Measurements from ENCODE around the gene ACSBG1.
"Not testable (repeated sequence)": the region's sequence is repeated elsewhere in the genome, so short reads cannot be mapped to it uniquely, and the experiment has no call there.

ACSBG1 gene

GRCh38 chr15:78247911-78248310 is 13.5 kb upstream of the ACSBG1 start:
- DNase-seq: no peak

GRCh38 chr15:78245976-78246620 is 11.7 kb upstream of the ACSBG1 start:
- not testable (repeated sequence) for DNase-seq

GRCh38 chr15:78245392-78245791 is 11.0 kb upstream of the ACSBG1 start:
- DNase-seq: not testable (repeated sequence)

DNA sequence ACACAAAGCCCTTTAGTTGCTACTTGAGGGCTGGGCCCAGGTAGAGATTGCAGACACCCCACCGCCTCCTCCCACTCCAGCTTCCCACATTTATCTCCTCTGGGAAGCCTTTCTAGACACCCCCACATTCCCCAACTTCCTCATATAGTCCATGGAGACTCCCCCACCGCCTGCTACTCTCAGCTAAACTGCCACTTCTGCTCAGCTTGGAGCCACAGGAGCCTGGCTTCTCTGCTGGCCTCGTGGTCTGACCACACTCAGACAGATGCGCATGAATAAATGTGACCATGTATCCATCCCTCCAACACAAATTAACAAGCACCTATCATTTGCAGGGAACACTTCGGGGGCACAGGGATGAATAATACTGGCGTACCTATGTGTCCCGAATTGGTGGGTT is 10.5 kb upstream of the ACSBG1 start:
- no peak for DNase-seq

GRCh38 chr15:78244101-78244500 is 9.7 kb upstream of the ACSBG1 start:
- DNase-seq: no peak

DNA sequence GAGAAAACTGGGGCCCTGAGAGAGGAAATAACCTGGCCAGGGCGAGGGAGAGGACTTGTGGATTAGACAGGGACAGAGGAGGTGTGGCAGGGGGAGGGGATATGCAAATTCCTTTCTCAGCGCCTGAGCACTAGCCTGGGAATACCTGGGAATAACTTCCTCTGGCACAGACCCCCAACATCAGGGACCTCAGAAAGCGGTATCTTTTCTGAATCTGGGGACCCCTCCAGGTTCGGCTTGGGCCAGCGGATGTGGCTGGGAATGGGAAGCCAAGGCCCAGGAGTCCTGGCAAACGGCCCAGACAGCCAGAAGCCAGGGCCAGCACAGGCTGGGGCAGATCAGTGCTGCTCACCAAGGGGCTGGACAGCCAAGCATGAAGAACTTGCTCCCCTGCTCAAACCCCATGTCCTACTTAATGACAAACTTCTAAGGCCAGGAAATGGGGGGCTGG is 9.2 kb upstream of the ACSBG1 start:
- no peak for DNase-seq

DNA sequence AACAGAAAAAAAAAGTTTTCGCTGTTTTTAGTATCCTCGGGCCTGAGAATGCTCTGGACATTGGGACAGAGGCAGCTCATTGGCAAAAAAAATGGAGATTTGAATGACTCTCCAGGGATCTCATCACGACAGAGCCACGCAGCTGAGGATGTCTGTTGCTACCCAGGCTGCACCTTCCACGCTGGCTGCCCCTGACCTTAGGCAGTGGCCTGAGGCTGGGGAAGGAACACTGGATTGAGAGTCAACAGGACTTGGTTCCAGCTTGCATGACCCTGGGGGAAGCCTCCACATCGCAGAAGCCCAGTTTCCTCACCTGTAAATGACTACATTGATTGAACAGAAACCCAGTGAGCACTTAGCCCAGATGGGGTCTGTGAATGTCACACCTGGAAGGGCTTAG is 8.7 kb upstream of the ACSBG1 start:
- no peak for DNase-seq

DNA sequence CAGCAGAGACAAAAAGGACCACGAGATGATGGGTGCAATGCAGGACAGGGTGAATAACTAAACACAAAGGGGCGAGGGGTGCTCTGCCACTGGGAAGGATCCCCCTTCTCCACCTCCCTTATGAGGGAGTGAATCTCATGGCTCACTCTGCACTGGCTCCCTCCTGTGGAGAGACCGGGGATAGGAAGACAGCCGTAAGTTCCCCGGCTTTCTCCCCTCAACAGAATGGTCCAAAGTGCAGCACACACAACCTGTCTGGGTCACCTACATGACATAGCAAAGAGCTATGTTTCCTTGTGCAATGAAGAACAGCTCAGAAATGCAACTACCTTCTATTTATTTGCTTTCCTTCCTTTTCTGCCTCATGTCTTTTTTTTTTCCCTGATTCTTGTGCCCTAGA is 7.8 kb upstream of the ACSBG1 start:
- DNase-seq: no peak

GRCh38 chr15:78241017-78241416 is 6.7 kb upstream of the ACSBG1 start:
- DNase-seq: peak; percentile 61

- no peak for DNase-seq
These were observed 5.4 kb upstream of the ACSBG1 start for GRCh38 chr15:78239811-78240210.

- DNase-seq: no peak
These were observed 2.8 kb upstream of the ACSBG1 start for GRCh38 chr15:78237146-78237545.

GRCh38 chr15:78236491-78236890 is 2.1 kb upstream of the ACSBG1 start:
- DNase-seq: no peak

DNA sequence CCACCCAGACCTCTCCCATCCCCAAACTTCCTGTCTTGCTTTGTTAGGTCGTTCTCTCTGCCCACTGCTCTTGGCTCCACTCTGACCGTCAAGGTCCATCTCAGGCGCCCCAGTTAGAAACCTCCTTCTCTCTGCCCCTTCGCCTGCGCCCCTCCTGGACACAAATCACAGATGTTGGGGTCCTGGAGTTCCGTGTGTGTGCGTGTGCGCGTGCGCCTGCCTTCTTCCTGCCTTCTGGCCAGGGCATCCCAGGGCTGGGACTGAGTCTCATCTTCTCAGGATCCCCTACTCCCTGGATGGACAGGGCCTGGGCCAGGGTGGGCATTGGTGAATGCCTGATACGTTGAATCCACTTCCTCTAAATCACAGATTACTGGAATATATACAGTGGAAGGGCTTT is 869 bp downstream of the ACSBG1 start:
- no peak for DNase-seq

DNA sequence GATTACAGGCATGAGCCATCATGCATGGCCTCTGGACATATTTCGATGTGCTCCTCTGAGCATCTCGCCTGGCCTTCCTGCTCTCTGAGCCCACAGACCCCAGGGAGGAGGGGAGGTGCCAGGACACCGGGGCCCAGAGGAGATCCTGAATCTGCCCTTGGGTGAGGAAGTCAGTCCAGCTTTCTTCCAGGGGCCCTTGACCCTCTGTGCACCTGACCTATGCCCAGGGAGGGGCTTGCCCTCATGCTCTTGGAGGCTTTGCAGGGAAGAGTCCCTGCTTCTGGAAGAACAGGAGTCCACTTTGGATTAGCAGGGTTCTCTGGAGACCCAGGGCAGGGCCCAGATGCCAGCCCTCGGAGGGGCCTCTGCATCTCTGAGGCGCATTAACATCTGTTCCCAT is 1.4 kb downstream of the ACSBG1 start:
- DNase-seq: no peak

GRCh38 chr15:78229431-78230406 is 4.6 kb downstream of the ACSBG1 start:
- DNase-seq: no peak

GRCh38 chr15:78228356-78228996 is 5.9 kb downstream of the ACSBG1 start:
- no peak for DNase-seq

DNA sequence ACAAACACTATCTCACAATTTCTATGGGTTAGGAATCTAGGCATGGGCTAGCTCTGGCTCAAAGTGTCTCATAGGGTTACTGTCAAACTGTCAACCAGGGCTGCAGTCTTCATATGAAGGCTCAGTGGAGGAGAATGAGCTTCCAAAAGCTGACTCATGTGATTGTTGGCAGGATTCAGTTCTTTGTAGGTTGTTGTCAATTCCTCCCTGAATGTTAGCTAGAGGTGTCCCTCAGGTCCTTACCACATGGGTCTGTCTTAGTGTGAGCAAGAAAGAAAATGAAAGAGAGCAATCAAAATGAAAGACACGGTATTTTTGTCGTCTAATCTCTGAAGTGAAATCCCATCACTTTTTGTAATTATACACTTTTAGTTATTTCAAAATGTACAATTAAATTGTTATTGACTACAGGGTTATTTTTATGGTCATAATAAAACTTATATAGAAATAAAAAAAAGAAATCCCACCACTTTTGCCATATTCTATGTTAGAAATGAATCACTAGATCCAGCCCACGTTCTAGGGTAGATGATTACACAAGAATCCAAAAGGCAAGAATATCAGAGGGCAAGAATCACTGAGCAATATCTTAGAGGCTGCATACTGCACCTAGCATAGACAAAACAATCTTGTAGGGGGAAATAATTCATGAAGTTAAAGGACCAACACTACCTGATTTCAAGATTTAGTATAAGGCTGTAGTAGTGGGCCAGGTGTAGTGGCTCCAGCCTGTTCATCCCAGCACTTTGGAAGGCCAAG is 8.4 kb downstream of the ACSBG1 start:
- DNase-seq: no peak

DNA sequence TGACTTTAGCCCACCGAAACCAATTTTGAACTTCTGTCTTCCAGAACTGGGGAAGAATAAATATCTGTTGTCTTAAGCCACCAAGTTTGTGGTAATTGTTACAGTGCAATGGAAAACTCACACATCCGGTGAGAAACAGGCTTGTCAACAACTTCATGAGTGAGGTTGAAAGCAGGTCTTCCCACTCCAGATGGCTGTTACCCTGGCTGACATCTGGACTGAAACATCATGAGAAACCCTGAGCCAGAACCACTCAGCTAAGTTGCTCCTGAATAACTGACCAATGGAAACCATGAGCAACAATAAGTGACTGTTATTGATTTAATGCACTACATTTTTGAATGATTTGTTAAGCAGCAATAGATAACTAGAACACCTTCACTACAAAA is 10.3 kb downstream of the ACSBG1 start:
- no peak for DNase-seq

GRCh38 chr15:78223396-78224022 is 10.9 kb downstream of the ACSBG1 start:
- DNase-seq: peak; percentile 17

- DNase-seq: no peak
These were observed 11.5 kb downstream of the ACSBG1 start for GRCh38 chr15:78222745-78223395.

- peak; percentile 21 for DNase-seq
These were observed 13.7 kb downstream of the ACSBG1 start for GRCh38 chr15:78220713-78221112.
